Endodermal cell (in vitro differentiated cells): Measurements from ENCODE around the gene PRKCE. TPM values are rescaled to one million over a fixed set of nuclear protein-coding genes. Genes with fewer than 3 reads are reported as not detected.

Experiments
- DNase-seq: peaks from one replicate; pipeline ENCODE4 v3.0.0-alpha.2; 2017
- H3K27ac ChIP-seq: 2 replicates; pipeline ENCODE4 v1.5.1; 2013; ENCODE audit warnings: mild to moderate bottlenecking, low read depth, low read length, moderate library complexity
- H3K27me3 ChIP-seq: 2 replicates; pipeline ENCODE4 v1.6.1; 2013; ENCODE audit warnings: mild to moderate bottlenecking, low read length, moderate library complexity; ENCODE audit not compliant: insufficient read depth, control insufficient read depth, poor library complexity, severe bottlenecking
- H3K36me3 ChIP-seq: 2 replicates; pipeline ENCODE4 v1.7.0; 2013; ENCODE audit warnings: mild to moderate bottlenecking, low read length, moderate library complexity; ENCODE audit not compliant: control insufficient read depth, insufficient read depth
- H3K4me1 ChIP-seq: one replicate; pipeline ENCODE4 v1.7.0; 2013; ENCODE audit warnings: low read length; ENCODE audit not compliant: control insufficient read depth, insufficient read depth
- H3K4me3 ChIP-seq: 2 replicates; pipeline ENCODE4 v1.5.1; 2013; ENCODE audit warnings: mild to moderate bottlenecking, low read length, moderate library complexity
- H3K9ac ChIP-seq: 2 replicates; pipeline ENCODE4 v1.6.1; 2013; ENCODE audit warnings: mild to moderate bottlenecking, low read length, moderate library complexity; ENCODE audit not compliant: poor library complexity, severe bottlenecking; ENCODE audit errors: extremely low read depth
- H3K9me3 ChIP-seq: 2 replicates; pipeline ENCODE4 v1.6.1; 2013; ENCODE audit warnings: mild to moderate bottlenecking, low read length, moderate library complexity; ENCODE audit not compliant: control insufficient read depth
- H3K27ac Mint-ChIP-seq: 2 replicates; pipeline ENCODE4 v1.8.0; 2020; ENCODE audit warnings: mixed read lengths
- H3K27me3 Mint-ChIP-seq: 2 replicates; pipeline ENCODE4 v1.8.0; 2021; ENCODE audit warnings: mild to moderate bottlenecking, mixed read lengths; ENCODE audit not compliant: insufficient read depth
- H3K36me3 Mint-ChIP-seq: 2 replicates; pipeline ENCODE4 v1.8.0; 2020; ENCODE audit warnings: low read depth, mixed read lengths
- H3K4me1 Mint-ChIP-seq: 2 replicates; pipeline ENCODE4 v1.8.0; 2020; ENCODE audit warnings: mixed read lengths
- H3K4me3 Mint-ChIP-seq: 2 replicates; pipeline ENCODE4 v1.8.0; 2020; ENCODE audit warnings: mild to moderate bottlenecking, moderate library complexity, mixed read lengths
- H3K9me3 Mint-ChIP-seq: 2 replicates; pipeline ENCODE4 v1.8.0; 2020; ENCODE audit warnings: mild to moderate bottlenecking, mixed read lengths
- WGBS, 2 experiments: methylation state at CpG; one replicate each; pipeline versions ENCODE4 v1.1.5 to v1.1.7; 2013; ENCODE audit warnings: missing lambda C conversion rate in 2 of 2, mixed read lengths in 1 of 2; ENCODE audit not compliant: insufficient coverage in 1 of 2, insufficient read length in 1 of 2; 5-methylcytosine and 5-hydroxymethylcytosine counted together
- total RNA-seq, 2 donors: library from RNA; stranded (reverse); fragmentation: NEBNext Ultra II Directional in 1 of 2; extraction: Animal tissue kit (Norgen Biotek cat#: 25700) in 1 of 2; gene quantifications; 2 replicates in 1 of 2; 3 replicates in 1 of 2; pipeline ENCODE4 v1.2.1, GENCODE V29; 2021
- TF ChIP-seq, protein P1 (sequence below): fragments of 200-600 bp; sonication (generic); conservative IDR thresholded peaks from 2 replicates; pipeline ENCODE4 v1.5.0; 2021; ENCODE audit warnings: antibody characterized with exemption, mild to moderate bottlenecking

Gene PRKCE
- total RNA-seq, 2 donors from 2014 or later: 1.4 to 1.7 TPM

DNA sequence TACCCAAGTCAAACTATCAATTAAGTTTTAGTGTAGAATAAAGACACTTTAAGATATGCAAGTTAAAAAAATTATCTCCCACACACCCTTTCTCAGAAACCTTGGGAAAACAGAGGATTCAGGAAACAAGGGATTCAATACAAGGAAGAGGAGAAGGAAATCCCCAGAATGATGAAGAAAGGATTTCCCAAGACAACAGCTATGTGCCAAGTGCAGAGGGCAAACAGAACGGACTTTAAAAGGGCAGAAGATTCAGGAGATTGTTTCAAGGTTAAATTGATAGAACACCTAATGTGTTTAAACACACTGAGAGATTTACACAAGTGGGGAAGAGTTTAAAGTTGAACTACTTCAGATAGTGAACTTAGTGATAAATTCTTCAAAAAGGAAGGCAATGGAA lies 574.3 kb downstream of the PRKCE start:
- H3K4me3 ChIP-seq: no peak overlapping the region
- no peaks in the 10 kb centered on the region for H3K36me3 Mint-ChIP-seq
- peaks cover 23% of the 10 kb centered on the region for H3K9me3 Mint-ChIP-seq
- peaks cover 14% of the 10 kb centered on the region for H3K4me1 ChIP-seq
- H3K27me3 Mint-ChIP-seq: peaks cover 6% of the 10 kb centered on the region
- no peak overlapping the region for H3K9ac ChIP-seq
- DNase-seq: no peak
- WGBS, 2 experiments: 80 to 93% methylated on average over 1 of the region's 1 CpG
- no peaks in the 10 kb centered on the region for H3K27me3 ChIP-seq
- H3K27ac ChIP-seq: no peak overlapping the region
- no peak overlapping the region for H3K27ac Mint-ChIP-seq
- no peak overlapping the region for H3K4me3 Mint-ChIP-seq
- TF ChIP-seq, protein P1, sequence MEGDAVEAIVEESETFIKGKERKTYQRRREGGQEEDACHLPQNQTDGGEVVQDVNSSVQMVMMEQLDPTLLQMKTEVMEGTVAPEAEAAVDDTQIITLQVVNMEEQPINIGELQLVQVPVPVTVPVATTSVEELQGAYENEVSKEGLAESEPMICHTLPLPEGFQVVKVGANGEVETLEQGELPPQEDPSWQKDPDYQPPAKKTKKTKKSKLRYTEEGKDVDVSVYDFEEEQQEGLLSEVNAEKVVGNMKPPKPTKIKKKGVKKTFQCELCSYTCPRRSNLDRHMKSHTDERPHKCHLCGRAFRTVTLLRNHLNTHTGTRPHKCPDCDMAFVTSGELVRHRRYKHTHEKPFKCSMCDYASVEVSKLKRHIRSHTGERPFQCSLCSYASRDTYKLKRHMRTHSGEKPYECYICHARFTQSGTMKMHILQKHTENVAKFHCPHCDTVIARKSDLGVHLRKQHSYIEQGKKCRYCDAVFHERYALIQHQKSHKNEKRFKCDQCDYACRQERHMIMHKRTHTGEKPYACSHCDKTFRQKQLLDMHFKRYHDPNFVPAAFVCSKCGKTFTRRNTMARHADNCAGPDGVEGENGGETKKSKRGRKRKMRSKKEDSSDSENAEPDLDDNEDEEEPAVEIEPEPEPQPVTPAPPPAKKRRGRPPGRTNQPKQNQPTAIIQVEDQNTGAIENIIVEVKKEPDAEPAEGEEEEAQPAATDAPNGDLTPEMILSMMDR: no peak
- H3K9me3 ChIP-seq: peaks cover 8% of the 10 kb centered on the region
- peaks cover 44% of the 10 kb centered on the region for H3K4me1 Mint-ChIP-seq
- no peaks in the 10 kb centered on the region for H3K36me3 ChIP-seq

DNA sequence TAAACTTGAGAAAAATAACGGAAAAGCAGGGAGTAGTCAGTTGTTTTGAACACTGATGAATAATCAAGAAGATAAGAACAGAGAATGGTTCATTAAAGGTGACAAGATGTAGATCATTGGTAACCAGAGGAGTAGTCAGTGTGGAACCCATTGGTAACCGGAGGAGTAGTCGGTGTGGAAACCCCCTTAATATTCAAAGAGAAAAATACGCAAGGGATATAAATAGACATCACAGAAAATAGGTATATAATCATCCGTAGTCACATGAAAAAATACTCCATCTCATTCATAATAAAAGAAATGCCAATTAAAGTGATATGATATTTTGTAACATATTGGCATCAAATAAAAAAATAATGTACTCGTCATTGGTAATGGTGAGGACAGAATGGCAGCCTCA lies 575.1 kb downstream of the PRKCE start:
- TF ChIP-seq, protein P1: no peak
- Histone ChIP-seq H3K4me1 (peaks cover 14% of the 10 kb centered on the region), H3K4me3 (no peak overlapping the region), H3K27ac (no peak overlapping the region), H3K9me3 (peaks cover 8% of the 10 kb centered on the region), H3K9ac (no peak overlapping the region), H3K27me3 (no peaks in the 10 kb centered on the region), H3K36me3 (no peaks in the 10 kb centered on the region)
- H3K9me3 Mint-ChIP-seq: peaks cover 23% of the 10 kb centered on the region
- peaks cover 50% of the 10 kb centered on the region for H3K4me1 Mint-ChIP-seq
- no peak for DNase-seq
- H3K4me3 Mint-ChIP-seq: no peak overlapping the region
- H3K27me3 Mint-ChIP-seq: peaks cover 2% of the 10 kb centered on the region
- H3K36me3 Mint-ChIP-seq: no peaks in the 10 kb centered on the region
- H3K27ac Mint-ChIP-seq: no peak overlapping the region
- WGBS, 2 experiments: 94% methylated on average over 3 of the region's 6 CpGs; no CpG with 5 or more reads in 1 of the 2 experiments

DNA sequence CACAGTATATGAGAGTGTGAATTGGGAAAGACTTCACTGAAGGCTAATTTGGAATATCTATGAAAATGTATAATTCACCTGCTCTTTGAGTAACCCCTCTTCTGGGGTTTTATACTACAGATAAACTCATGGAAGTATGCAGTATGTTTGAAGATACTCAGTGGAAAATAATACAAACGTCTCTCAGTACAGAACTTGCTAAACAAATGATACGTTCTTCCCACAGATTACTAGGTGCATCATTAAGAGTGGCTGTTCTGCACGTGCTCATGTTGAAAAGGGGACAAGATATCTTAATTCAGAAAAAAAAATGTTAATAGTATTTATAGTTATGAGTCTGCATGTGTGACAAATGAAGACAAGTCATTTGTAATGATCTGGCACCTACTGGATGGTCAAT lies 575.5 kb downstream of the PRKCE start:
- H3K27ac ChIP-seq: no peak overlapping the region
- TF ChIP-seq, protein P1: no peak
- DNase-seq: no peak
- Mint-ChIP-seq H3K4me3 (no peak overlapping the region), H3K27me3 (peaks cover 2% of the 10 kb centered on the region), H3K36me3 (no peaks in the 10 kb centered on the region), H3K27ac (no peak overlapping the region), H3K9me3 (peaks cover 23% of the 10 kb centered on the region), H3K4me1 (peaks cover 54% of the 10 kb centered on the region)
- H3K9me3 ChIP-seq: peaks cover 8% of the 10 kb centered on the region
- H3K4me1 ChIP-seq: peaks cover 14% of the 10 kb centered on the region
- no peak overlapping the region for H3K9ac ChIP-seq
- no peaks in the 10 kb centered on the region for H3K27me3 ChIP-seq
- no peak overlapping the region for H3K4me3 ChIP-seq
- WGBS, 2 experiments: 90 to 97% methylated on average over 2 to 3 of the region's 3 CpGs
- no peaks in the 10 kb centered on the region for H3K36me3 ChIP-seq
